IMR-90 (cell line): ENCODE results near the gene TEPSIN. TPM values are rescaled to one million over a fixed set of nuclear protein-coding genes. Genes with fewer than 3 reads are reported as not detected.

Source experiments
- ATAC-seq: fragments of 200-7000 bp; cut with Tn5 transposase; 2 replicates; pipeline ENCODE4 v1.9.1; 2020; ENCODE audit warnings: low read depth, mild to moderate bottlenecking, moderate library complexity
- BruUV-seq: library from RNA; stranded (reverse); fragments of 400-500 nt; replicated peaks from 2 replicates; lab custom pipeline; 2021; lab: Mats Ljungman, UMichigan
- CTCF ChIA-PET: fragments of 300-600 bp; formaldehyde crosslinking; extraction: SDS; loops from one replicate; lab custom pipeline; 2021; ENCODE audit warnings: antibody characterized with exemption; lab: Yijun Ruan, JAX
- POLR2A ChIA-PET: fragments of 300-600 bp; sonication (Branson Sonifier 250); formaldehyde crosslinking; loops from one replicate; lab custom pipeline; 2022; ENCODE audit warnings: antibody characterized with exemption; ENCODE audit not compliant: unreplicated experiment; lab: Charles Lee
- DNase-seq: peaks from one replicate; pipeline ENCODE4 v3.0.0; 2013
- H2AFZ ChIP-seq: replicated peaks from 2 replicates; pipeline ENCODE3; 2013; ENCODE audit warnings: low read length, mild to moderate bottlenecking; ENCODE audit not compliant: poor library complexity
- H2AK5ac ChIP-seq: 2 replicates; pipeline ENCODE4 v1.6.1; 2013; ENCODE audit warnings: low read depth, low read length, inconsistent platforms
- H2AK9ac ChIP-seq: replicated peaks from 2 replicates; pipeline ENCODE3; 2013; ENCODE audit warnings: mild to moderate bottlenecking, low read depth, low read length, moderate library complexity; ENCODE audit not compliant: poor library complexity
- H2BK120ac ChIP-seq: 2 replicates; pipeline ENCODE4 v1.6.1; 2013; ENCODE audit warnings: low read depth, low read length, inconsistent platforms
- H2BK15ac ChIP-seq: 3 replicates; pipeline ENCODE4 v1.6.1; 2013; ENCODE audit warnings: low read depth, low read length, inconsistent platforms
- H2BK20ac ChIP-seq: 2 replicates; pipeline ENCODE4 v1.6.1; 2013; ENCODE audit warnings: low read depth, mild to moderate bottlenecking, inconsistent platforms, low read length, moderate library complexity
- H2BK5ac ChIP-seq: 2 replicates; pipeline ENCODE4 v1.6.1; 2013; ENCODE audit warnings: mild to moderate bottlenecking, low read depth, low read length, inconsistent platforms; ENCODE audit not compliant: poor library complexity, severe bottlenecking
- H3K14ac ChIP-seq: replicated peaks from 2 replicates; pipeline ENCODE4 v1.6.1; 2013; ENCODE audit warnings: low read depth, low read length, inconsistent platforms
- H3K18ac ChIP-seq: 2 replicates; pipeline ENCODE4 v1.6.1; 2013; ENCODE audit warnings: low read depth, low read length, control low read depth
- H3K23ac ChIP-seq: 2 replicates; pipeline ENCODE4 v1.6.1; 2013; ENCODE audit warnings: low read depth, low read length, inconsistent platforms
- H3K27ac ChIP-seq: 2 replicates; pipeline ENCODE4 v1.5.1; 2013; ENCODE audit warnings: mild to moderate bottlenecking, control low read depth, low read length; ENCODE audit not compliant: insufficient read depth
- H3K27me3 ChIP-seq: 2 replicates; pipeline ENCODE4 v1.6.1; 2013; ENCODE audit warnings: low read length; ENCODE audit not compliant: control insufficient read depth, insufficient read depth
- H3K36me3 ChIP-seq: 2 replicates; pipeline ENCODE4 v1.6.1; 2013; ENCODE audit warnings: low read length, mixed read lengths; ENCODE audit not compliant: control insufficient read depth, insufficient read depth
- H3K4ac ChIP-seq: 2 replicates; pipeline ENCODE4 v1.6.1; 2013; ENCODE audit warnings: low read depth, low read length, inconsistent platforms
- H3K4me1 ChIP-seq: 2 replicates; pipeline ENCODE4 v1.6.1; 2013; ENCODE audit warnings: low read length, mixed read lengths; ENCODE audit not compliant: control insufficient read depth, insufficient read depth
- H3K4me2 ChIP-seq: 2 replicates; pipeline ENCODE4 v1.6.1; 2013; ENCODE audit warnings: low read depth, mild to moderate bottlenecking, control low read depth, low read length, moderate library complexity
- H3K4me3 ChIP-seq: 2 replicates; pipeline ENCODE4 v1.5.1; 2013; ENCODE audit warnings: low read depth, mild to moderate bottlenecking, control low read depth, low read length, moderate library complexity; ENCODE audit not compliant: insufficient read depth
- H3K56ac ChIP-seq: 2 replicates; pipeline ENCODE4 v1.6.1; 2013; ENCODE audit warnings: low read length, inconsistent platforms; ENCODE audit not compliant: insufficient read depth; ENCODE audit errors: extremely low read depth
- H3K79me1 ChIP-seq, 2 experiments: 2 replicates each; pipeline ENCODE4 v1.6.1; 2013; ENCODE audit warnings: low read length in 2 of 2, inconsistent platforms in 1 of 2, low read depth in 1 of 2
- H3K9ac ChIP-seq: 2 replicates; pipeline ENCODE4 v1.6.1; 2013; ENCODE audit warnings: low read depth, low read length, control low read depth
- H3K9me1 ChIP-seq: 2 replicates; pipeline ENCODE4 v1.6.1; 2013; ENCODE audit warnings: low read length, inconsistent platforms; ENCODE audit not compliant: insufficient read depth
- H3K9me3 ChIP-seq: 2 replicates; pipeline ENCODE4 v1.6.1; 2013; ENCODE audit warnings: low read length; ENCODE audit not compliant: control insufficient read depth, insufficient read depth
- H4K20me1 ChIP-seq: 2 replicates; pipeline ENCODE4 v1.6.1; 2013; ENCODE audit warnings: low read length, inconsistent platforms; ENCODE audit not compliant: insufficient read depth
- H4K5ac ChIP-seq: 2 replicates; pipeline ENCODE4 v1.6.1; 2013; ENCODE audit warnings: mild to moderate bottlenecking, low read depth, low read length, control low read depth
- H4K8ac ChIP-seq, 2 experiments: 2 replicates each; pipeline ENCODE4 v1.6.1; 2013; ENCODE audit warnings: low read depth in 2 of 2, low read length in 2 of 2, control low read depth in 1 of 2, inconsistent platforms in 1 of 2
- H4K91ac ChIP-seq: 2 replicates; pipeline ENCODE4 v1.6.1; 2013; ENCODE audit warnings: low read depth, low read length, inconsistent platforms; ENCODE audit not compliant: insufficient read depth
- BHLHE40 ChIP-seq: fragments of 150-350 bp; IDR thresholded peaks from 2 replicates; pipeline ENCODE4 v1.6.1; 2016; ENCODE audit warnings: mild to moderate bottlenecking, low read depth, low read length
- CEBPB ChIP-seq: IDR thresholded peaks from 2 replicates; pipeline ENCODE4 v1.6.1; 2012; ENCODE audit warnings: low read depth, low read length, improper control_type of control experiment
- CHD1 ChIP-seq: IDR thresholded peaks from 2 replicates; pipeline ENCODE4 v1.6.1; 2012; ENCODE audit warnings: low read depth, low read length, improper control_type of control experiment
- CTCF ChIP-seq: conservative IDR thresholded peaks from 2 replicates; pipeline ENCODE4 v1.5.1; 2012; ENCODE audit warnings: mild to moderate bottlenecking, low read depth, low read length, improper control_type of control experiment
- ELK1 ChIP-seq: fragments of 150-350 bp; IDR thresholded peaks from 2 replicates; pipeline ENCODE4 v1.6.1; 2016; ENCODE audit warnings: low read depth, mild to moderate bottlenecking, low read length, moderate library complexity, borderline replicate concordance
- FOS ChIP-seq: fragments of 150-350 bp; IDR thresholded peaks from 2 replicates; pipeline ENCODE4 v1.6.1; 2016; ENCODE audit warnings: low read depth, low read length
- MAFK ChIP-seq: IDR thresholded peaks from 2 replicates; pipeline ENCODE4 v1.6.1; 2012; ENCODE audit warnings: low read depth, low read length, improper control_type of control experiment
- MAZ ChIP-seq: IDR thresholded peaks from 2 replicates; pipeline ENCODE4 v1.6.1; 2012; ENCODE audit warnings: low read depth, mild to moderate bottlenecking, low read length, improper control_type of control experiment, moderate library complexity, borderline replicate concordance
- MXI1 ChIP-seq: IDR thresholded peaks from 2 replicates; pipeline ENCODE4 v1.6.1; 2012; ENCODE audit warnings: low read depth, mild to moderate bottlenecking, low read length, moderate library complexity, borderline replicate concordance
- NFE2L2 ChIP-seq: fragments of 150-350 bp; IDR thresholded peaks from 2 replicates; pipeline ENCODE4 v1.6.1; 2016; ENCODE audit warnings: low read depth, mild to moderate bottlenecking, low read length
- POLR2A ChIP-seq: IDR thresholded peaks from 2 replicates; pipeline ENCODE4 v1.6.1; 2012; ENCODE audit warnings: mild to moderate bottlenecking, low read depth, low read length
- RAD21 ChIP-seq: IDR thresholded peaks from 2 replicates; pipeline ENCODE4 v1.6.1; 2012; ENCODE audit warnings: low read length, improper control_type of control experiment
- RCOR1 ChIP-seq: IDR thresholded peaks from 2 replicates; pipeline ENCODE4 v1.6.1; 2012; ENCODE audit warnings: mild to moderate bottlenecking, low read length, improper control_type of control experiment; ENCODE audit not compliant: insufficient replicate concordance
- RFX5 ChIP-seq: IDR thresholded peaks from 2 replicates; pipeline ENCODE4 v1.8.0; 2012; ENCODE audit warnings: low read depth, mild to moderate bottlenecking, low read length, moderate library complexity
- SMC3 ChIP-seq: fragments of 150-350 bp; IDR thresholded peaks from 2 replicates; pipeline ENCODE4 v1.6.1; 2016; ENCODE audit warnings: low read depth, mild to moderate bottlenecking, antibody characterized with exemption, low read length, moderate library complexity
- USF2 ChIP-seq: fragments of 150-350 bp; IDR thresholded peaks from 2 replicates; pipeline ENCODE4 v1.6.1; 2017; ENCODE audit warnings: mild to moderate bottlenecking, antibody characterized with exemption, low read length, low read depth
- WGBS, 2 experiments: methylation state at CpG; one replicate each; pipeline versions ENCODE4 v1.1.5 to v1.1.7; 2013; ENCODE audit warnings: missing lambda C conversion rate in 2 of 2; ENCODE audit not compliant: insufficient read length in 1 of 2; ENCODE audit errors: extremely low coverage in 2 of 2; 5-methylcytosine and 5-hydroxymethylcytosine counted together
- dilution Hi-C: fragments of 300-500 bp; cut with HindIII; formaldehyde crosslinking; loops from one replicate; pipeline ENCODE4 v1.14.3; 2018; ENCODE audit warnings: low sequenced_read_pairs; ENCODE audit not compliant: unreplicated experiment
- in situ Hi-C: fragments of 300-500 bp; cut with MboI; formaldehyde crosslinking; loops from 3 replicates; pipeline ENCODE4 v1.14.3; 2019; ENCODE audit warnings: low sequenced_read_pairs, inconsistent platforms, mixed read lengths
- intact Hi-C: fragments of 100-400 bp; cut with micrococcal nuclease; formaldehyde crosslinking; loops from 2 replicates; pipeline ENCODE4 v1.10.0; 2022
- polyA plus RNA-seq, 3 experiments: library from polyadenylated mRNA; depleted of rRNA; stranded (reverse); fragments of >200 nt; gene quantifications; 2 replicates each; pipeline ENCODE4 v1.2.3, GENCODE V29; 2012; ENCODE audit warnings: low replicate concordance in 1 of 3
- total RNA-seq: library from RNA; depleted of rRNA; stranded (reverse); fragments of >200 nt; gene quantifications from 2 replicates; pipeline ENCODE4 v1.2.3, GENCODE V29; 2012

Gene TEPSIN
- total and polyA plus RNA-seq, 2 of the 4 experiments (the other 2 are of a cell fraction): 3.2 to 28.1 TPM

GRCh38 chr17:81197409-81197795 lies 41.5 kb downstream of the TEPSIN start:
- Histone ChIP-seq H4K8ac (no peak overlapping the region), H3K27me3 (no peaks in the 10 kb centered on the region), H3K4me3 (no peak overlapping the region), H3K23ac (no peak overlapping the region), H2BK5ac (no peak overlapping the region), H3K14ac (no peak overlapping the region), H2BK20ac (no peak overlapping the region), H2AFZ (no peak overlapping the region), H3K9me1 (no peaks in the 10 kb centered on the region), H3K56ac (no peak overlapping the region), H3K9ac (no peak overlapping the region), H3K18ac (no peak overlapping the region), H2AK9ac (no peak overlapping the region), H3K27ac (no peak overlapping the region), H4K5ac (no peak overlapping the region), H2BK15ac (no peak overlapping the region), H4K91ac (no peak overlapping the region), H3K4me1 (no peaks in the 10 kb centered on the region), H3K4ac (no peak overlapping the region), H2BK120ac (no peak overlapping the region), H2AK5ac (no peak overlapping the region), H3K79me1 (no peaks in the 10 kb centered on the region), H3K4me2 (no peak overlapping the region), H3K36me3 (peaks cover 6% of the 10 kb centered on the region), H4K20me1 (no peaks in the 10 kb centered on the region; the same call in 1 of the 2 replicates), H3K9me3 (no peaks in the 10 kb centered on the region)
- in situ Hi-C loops (no loop called here), intact Hi-C loops (no loop called here), dilution Hi-C loops (no loop called here)
- no TSS peak for BruUV-seq
- 100% methylated on average over 2 of the region's 14 CpGs; no CpG with 5 or more reads in 1 of the 2 experiments for WGBS, 2 experiments
- no peak for DNase-seq
- ChIA-PET POLR2A (no interaction called here), CTCF (no interaction called here)
- no peak for ATAC-seq
- TF ChIP-seq USF2 (no peak), FOS (no peak), CTCF (no peak), MAZ (no peak), CEBPB (no peak), NFE2L2 (no peak), SMC3 (no peak), POLR2A (no peak), BHLHE40 (no peak), MXI1 (no peak), MAFK (no peak), RCOR1 (no peak), RFX5 (no peak), RAD21 (no peak), ELK1 (no peak), CHD1 (no peak)
